ENCODE measurements around the gene SNX2. TPM values are rescaled to one million over a fixed set of nuclear protein-coding genes. Genes with fewer than 3 reads are reported as not detected.

The SNX2 gene
- total RNA-seq, 1 donor from 2014 or later = 41.4 TPM

GRCh38 chr5:122871661-122872060 is 96.8 kb downstream of the SNX2 start:
- ATAC-seq (no peak), DNase-seq (ENCODE audit: missing footprints) (no peak)
- intact Hi-C loops (cut with DNase I) = no loop called here

- DNase-seq (ENCODE audit: missing footprints) = no peak
- intact Hi-C loops (cut with DNase I) = no loop called here
- no peak for ATAC-seq
Measured at GRCh38 chr5:122874179-122874875, 99.4 kb downstream of the SNX2 start.

- DNase-seq (ENCODE audit: missing footprints) = no peak
- intact Hi-C loops (cut with DNase I) = no loop called here
- ATAC-seq = no peak
Measured at GRCh38 chr5:122877518-122877917, 102.6 kb downstream of the SNX2 start.

GRCh38 chr5:122879076-122879475 is 104.2 kb downstream of the SNX2 start:
- DNase-seq (ENCODE audit: missing footprints) (no peak), ATAC-seq (no peak)
- intact Hi-C loops (cut with DNase I) = no loop called here

Other genes starting within 250 kb of the SNX2 start
- 14.0 TPM for gene SNX24, start 70.5 kb downstream of the SNX2 start, total RNA-seq

All from Right ventricle myocardium inferior (tissue), 1 donor.